GM19372 (cell line): ENCODE data around the gene PAM16.
"Not testable (repeated sequence)": the region's sequence is repeated elsewhere in the genome, so short reads cannot be mapped to it uniquely, and the experiment has no call there.

Experiments
- ATAC-seq: cut with Tn5 transposase; IDR thresholded peaks from one replicate; pipeline ENCODE4 v1.9.1; 2021; ENCODE audit warnings: mild to moderate bottlenecking, low read depth, moderate library complexity; ENCODE audit not compliant: unreplicated experiment

The PAM16 gene

DNA sequence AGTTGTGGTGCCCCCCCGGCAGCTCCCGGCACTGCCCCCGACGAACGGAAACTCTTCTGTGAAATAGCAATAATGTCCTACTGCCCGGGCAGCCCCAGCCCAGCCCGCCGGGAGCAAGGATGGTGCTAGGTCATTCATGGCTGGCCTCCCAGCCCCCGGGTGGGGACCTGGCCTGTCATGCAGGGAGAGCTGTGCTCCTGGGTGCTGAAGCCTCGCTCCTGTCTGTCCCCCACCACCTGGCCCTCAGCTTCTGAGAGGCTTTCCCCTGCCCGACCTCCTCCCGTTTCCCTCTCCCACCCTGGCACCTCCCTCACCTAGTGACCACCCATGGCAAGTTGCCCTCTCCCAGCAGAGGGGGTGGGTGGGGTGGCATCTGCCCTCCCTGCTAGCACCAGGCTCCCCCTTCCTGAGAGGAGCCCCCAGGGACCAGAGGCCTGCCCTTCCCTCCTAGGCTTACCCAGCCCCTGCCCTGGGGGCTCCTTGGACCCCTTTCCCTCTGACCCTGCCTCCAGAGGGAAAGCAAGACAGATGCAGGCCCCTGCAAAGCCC lies 13.5 kb downstream of the PAM16 start:
- no peak for ATAC-seq

DNA sequence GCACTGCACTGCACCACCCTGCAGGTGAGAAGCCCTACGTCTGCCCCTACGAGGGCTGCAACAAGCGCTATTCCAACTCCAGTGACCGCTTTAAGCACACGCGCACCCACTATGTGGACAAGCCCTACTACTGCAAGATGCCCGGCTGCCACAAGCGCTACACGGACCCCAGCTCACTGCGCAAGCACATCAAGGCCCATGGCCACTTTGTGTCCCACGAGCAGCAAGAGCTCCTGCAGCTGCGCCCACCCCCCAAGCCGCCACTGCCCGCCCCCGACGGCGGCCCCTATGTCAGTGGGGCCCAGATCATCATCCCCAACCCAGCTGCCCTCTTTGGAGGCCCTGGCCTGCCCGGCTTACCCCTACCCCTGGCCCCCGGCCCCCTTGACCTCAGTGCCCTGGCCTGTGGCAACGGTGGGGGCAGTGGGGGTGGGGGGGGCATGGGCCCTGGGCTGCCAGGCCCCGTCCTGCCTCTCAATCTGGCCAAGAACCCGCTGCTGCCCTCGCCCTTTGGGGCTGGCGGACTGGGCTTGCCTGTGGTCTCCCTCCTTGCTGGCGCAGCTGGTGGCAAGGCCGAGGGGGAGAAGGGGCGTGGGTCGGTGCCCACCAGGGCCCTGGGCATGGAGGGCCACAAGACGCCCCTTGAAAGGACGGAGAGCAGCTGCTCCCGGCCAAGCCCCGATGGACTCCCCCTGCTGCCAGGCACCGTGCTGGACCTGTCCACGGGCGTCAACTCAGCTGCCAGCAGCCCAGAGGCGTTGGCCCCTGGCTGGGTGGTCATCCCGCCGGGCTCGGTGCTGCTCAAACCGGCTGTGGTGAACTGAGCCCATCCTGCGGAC lies 14.2 kb downstream of the PAM16 start:
- ATAC-seq: no peak

DNA sequence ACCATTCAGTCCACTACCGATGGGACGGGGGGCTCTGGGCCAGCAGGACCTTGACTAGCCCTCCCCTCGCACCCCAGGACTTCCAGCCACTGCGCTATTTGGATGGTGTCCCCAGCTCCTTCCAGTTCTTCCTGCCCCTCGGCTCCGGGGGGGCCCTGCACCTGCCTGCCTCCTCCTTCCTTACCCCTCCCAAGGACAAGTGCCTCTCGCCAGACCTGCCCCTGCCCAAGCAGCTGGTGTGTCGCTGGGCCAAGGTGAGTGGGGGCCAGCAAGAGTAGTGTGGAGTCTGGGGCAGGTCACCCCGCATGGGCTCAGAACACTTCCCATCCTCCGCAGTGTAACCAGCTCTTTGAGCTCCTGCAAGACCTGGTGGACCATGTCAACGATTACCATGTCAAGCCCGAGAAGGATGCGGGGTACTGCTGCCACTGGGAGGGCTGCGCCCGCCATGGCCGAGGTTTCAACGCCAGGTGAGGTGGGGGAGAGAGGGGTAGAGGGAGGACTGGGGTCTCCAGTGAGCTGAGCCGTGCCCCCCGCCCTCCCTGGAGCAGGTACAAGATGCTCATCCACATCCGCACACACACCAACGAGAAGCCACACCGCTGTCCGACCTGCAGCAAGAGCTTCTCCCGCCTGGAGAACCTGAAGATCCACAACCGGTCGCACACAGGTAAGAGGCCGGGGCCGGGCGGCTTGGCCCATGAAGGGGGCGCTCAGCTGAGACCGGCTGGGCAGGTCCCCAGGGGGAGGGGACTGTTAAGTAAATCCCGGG lies 16.2 kb downstream of the PAM16 start:
- ATAC-seq: no peak

DNA sequence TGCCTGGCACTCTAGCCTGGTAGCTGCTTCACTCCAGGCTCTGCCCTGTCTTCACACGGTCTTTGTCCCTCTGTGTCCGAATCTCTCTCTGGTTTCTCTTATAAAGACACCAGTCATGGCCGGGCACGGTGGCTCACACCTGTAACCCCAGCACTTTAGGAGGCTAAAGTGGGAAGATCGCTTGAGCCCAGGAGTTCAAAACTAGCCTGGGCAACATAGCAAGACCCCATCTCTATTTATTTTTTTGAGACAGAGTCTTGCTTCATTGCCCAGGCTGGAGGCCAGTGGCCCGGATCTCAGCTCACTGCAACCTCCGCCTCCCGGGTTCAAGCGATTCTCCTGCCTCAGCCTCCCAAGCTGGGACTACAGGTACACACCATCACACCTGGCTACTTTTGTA lies 17.4 kb downstream of the PAM16 start:
- ATAC-seq: not testable (repeated sequence)

DNA sequence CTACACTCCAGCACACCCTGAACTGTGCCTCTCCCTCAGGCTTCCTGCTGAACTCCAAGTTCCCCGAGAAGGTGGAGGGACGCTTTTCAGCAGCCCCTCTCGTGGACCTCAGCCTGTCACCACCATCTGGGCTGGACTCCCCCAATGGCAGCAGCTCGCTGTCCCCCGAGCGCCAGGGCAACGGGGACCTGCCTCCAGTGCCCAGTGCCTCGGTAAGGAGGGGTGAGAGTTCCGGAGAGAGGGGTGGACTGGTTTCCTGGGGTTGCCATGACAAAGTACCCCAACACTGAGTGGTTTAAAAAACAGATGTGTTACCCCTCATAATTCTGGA lies 17.8 kb downstream of the PAM16 start:
- no peak for ATAC-seq

DNA sequence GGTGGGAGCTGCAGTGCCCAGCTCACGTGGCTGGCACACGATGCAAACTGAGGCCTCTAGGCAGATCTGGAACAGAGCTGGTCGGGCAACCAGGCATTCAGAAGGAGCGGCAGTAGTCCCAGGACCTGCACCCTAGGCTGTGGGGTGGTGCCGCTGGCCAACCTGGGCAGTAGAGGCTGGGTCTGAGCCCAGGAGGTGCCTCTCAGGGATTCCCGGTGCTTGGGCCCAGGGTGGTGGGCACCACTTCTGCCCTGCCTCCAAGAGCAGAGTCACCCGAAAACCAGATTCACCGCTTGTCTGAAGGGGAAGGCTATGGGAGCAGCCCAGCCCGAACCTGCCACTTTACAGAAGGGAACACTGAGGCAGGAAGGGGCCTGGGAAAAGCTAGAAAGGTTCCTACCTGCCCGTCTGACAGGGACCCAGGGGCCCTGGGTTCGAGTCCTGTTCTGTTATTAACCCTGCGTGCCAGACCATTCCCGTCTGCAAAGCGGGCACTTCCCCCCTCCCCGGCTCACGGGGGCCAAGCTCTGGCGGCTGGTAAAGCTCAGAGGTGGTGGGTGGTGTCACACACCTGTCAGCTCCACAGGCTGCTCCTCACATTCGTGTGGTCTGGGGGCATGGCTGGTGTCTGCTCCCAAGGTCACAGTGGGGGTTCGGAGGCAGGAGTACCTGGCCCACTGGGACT lies 18.4 kb downstream of the PAM16 start:
- no peak for ATAC-seq

DNA sequence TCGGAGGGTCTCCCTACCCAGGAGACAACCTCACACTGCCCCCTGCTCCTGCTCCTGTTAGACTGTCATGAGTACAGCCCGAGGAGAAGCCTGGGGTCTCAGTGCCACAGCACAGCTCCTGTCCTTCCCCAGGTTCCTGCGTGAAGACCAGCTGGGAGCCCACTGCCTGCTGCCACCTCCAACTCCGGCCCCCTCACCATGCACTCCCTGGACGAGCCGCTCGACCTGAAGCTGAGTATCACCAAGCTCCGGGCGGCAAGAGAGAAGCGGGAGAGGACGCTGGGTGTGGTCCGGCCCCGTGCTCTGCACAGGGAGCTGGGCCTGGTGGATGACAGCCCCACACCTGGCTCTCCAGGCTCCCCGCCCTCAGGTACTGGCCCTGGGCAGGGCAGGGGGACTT lies 19.0 kb downstream of the PAM16 start:
- ATAC-seq: no peak

DNA sequence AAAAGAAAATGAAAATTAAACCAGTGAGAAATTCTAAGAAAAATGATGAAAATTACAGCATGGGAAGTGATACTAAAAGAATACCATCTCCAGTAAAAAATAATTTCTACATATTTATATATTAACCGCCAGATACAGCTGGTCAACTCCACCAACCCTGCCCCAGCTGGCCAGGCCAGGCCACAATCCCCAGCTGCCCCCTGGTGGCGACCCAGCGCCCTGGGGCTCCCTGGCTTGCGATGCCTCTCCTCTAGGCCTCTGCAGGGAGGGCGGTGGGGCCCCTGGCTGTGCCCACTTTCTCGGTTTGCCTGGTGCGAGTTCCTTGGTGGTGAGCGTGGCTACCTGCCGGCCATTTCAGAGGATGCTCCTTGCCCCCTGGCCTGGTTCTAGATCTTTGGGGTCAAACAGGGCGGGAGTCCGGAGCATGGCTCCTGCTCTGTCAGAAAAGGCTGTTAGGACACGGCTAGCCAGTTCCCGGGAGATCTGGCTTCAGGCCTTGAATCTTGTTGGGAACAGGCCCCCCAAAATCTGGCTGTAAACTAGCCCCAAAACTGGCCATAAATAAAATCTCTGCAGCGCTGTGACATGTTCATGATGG lies 20.7 kb downstream of the PAM16 start:
- ATAC-seq: no peak

DNA sequence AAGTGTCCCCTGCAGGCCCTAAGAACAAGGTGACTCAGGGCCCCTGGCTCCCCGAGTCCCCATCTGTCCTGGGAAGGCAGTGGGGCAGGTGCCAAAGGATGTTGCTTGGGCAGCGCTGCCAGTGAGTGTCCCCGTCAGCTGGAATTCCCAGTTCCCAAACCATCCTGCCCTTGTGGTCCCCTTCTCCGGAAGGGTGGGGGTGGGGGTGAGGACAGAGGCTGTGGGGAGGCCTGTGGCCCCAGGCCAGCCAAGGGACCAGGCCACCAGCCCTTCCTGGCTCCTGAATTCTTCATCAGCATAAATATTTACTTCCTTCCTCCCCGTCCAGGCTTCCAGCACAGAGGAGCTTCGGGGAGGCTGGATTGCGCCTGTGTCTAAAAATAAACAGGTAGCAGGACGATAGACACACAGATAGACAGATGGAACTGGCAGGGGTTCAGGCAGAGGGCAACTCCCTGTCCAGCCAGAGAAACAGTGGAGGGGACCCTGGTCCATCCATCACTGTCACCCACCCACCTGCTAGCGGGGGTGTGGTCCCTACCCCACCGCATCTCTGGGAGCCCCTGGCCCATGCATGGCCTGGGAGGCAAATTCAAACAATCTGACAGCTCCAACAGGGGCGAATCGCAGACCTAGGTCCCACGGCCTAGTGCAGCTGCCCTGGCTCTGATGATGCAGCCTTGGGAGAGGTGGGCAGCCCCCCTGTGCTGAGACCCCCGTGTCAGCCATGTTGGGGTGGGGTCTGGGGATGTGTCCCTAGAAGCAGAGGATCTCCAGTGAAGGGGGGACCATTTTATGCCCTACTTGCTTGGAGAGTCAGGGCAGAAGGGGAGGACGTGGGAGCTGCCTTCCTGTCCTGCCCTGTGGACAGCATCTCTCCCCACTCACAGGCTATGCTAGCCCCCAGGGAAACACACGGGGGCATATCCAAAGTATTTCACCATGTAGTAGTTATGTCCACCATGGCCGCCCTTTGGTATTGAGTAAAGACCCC lies 22.0 kb downstream of the PAM16 start:
- ATAC-seq: no peak

DNA sequence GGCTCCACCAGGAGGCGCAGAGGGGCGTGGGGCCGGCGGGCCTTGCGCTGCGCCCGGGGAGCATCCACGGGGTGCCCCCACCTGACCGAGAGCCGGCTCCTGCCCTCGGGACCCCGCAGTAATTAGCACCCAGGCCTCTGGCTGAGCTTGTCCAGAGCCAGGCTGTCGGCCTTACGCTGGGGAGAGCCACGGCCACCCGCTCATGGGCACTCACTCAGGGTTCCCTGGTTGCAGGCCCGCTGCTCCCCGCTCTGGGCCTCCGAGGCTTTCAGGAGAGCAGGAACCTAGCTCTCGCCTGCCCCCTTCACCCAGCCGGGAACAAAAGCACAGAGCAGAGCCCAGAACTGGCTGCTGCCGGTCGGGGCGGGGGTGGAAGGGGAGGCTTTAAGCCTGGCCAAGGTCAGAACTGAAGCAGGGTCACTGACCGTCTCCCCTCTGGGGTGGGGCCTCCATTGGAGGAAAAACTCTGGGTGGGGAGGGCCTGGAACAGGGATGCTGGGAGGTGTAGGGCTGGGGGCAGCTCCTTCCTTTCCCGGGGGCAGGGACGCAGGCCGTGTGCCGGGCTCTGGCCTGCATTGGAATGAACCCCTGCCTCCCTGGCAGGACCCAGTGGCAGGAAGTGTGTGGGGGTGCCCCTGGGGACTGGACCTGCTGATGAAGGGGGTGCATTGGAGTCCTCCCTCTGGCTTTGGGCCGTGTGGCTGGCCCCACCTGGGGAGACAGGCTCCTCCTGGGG lies 22.9 kb downstream of the PAM16 start:
- ATAC-seq: no peak

DNA sequence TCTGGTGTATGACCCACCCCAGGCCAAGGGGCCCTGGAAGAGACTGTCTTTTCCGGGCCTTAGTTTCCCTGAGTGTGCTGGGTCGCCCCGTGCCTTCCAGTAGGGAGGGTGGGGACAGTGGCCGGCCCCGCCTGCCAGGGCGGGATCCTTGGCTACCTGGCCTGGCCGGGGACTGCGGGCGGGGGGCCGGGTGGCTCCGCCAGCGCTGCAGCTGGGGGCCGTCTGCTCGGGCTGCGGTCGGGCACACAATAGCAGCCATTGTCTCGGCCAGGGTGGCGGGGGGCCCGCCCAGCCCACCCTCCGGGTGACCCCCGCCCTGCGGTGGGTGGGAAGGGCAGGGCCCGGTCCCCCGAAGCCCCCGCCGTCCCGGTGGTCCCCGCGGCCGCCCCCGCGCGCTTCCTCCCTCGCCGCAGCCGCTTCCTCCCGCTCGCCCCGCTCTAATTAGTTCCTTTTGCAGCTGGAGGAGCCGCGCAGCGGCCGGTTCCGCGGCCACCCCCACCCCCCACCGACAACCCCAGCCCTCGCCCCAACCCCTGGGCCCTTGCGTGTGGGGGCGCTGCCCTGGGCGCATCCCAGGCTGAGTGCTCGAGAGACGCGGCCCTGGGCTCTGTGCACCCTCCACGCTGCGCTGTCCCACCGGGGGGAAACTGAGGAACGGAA lies 23.6 kb downstream of the PAM16 start:
- no peak for ATAC-seq

DNA sequence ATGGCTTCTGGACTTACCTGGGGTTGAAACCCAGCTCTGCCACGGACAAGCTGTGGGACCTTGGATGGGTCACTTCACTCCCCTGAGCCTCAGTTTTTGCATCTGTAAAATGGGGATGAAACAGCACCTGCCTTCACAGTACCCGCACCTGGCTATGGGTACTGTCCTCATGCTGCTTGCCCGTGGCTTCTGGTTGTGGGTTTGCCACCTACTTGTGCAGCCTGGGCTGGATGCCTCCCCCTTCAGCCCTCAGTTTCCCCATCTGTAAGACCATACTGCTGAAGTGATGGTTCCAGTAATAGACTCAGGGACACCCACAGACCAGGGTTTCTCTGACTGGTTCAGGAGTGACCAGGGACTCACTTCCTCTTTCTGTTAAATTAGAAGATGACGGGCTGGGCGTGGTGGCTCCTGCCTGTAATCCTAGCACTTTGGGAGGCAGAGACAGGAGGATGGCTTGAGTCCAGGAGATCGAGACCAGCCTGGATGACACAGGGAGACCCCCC lies 25.8 kb downstream of the PAM16 start:
- ATAC-seq: no peak

DNA sequence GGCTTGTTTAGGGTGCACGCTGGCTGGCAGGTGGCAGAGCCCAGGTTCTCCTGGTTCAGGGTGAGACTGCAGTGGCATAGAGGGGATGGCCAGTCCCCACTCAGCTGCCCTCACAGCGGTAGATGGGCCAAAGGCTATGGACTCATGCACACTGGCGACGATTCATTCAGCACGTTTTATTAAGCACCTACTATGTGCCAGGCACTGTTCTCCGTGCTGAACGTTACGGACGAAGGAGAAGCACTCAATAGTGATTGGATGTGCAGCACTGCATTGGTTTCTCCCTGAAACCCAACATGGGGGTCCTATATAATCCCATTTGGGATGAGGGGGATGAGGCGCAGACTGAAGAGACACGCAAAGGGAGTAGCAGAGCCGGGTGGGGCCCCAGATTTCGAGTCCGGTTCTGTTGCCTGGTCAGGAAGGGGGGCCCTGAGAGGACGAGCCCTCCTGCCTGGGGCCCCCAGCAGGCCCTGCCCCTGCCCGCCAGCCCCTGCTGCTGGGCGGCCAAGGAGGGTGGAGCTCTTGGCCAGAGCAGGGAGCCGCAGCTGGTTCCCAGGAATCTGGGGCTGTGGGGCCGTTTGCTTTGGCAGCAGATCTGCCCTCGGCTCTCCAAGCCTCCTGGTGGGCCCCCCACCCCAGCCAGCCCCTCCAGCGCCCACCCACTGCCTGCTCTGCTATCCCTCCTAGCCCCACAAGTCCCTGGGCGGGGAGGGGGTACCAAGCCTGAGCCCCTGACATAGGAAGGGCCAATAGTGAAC lies 26.4 kb downstream of the PAM16 start:
- ATAC-seq: no peak

DNA sequence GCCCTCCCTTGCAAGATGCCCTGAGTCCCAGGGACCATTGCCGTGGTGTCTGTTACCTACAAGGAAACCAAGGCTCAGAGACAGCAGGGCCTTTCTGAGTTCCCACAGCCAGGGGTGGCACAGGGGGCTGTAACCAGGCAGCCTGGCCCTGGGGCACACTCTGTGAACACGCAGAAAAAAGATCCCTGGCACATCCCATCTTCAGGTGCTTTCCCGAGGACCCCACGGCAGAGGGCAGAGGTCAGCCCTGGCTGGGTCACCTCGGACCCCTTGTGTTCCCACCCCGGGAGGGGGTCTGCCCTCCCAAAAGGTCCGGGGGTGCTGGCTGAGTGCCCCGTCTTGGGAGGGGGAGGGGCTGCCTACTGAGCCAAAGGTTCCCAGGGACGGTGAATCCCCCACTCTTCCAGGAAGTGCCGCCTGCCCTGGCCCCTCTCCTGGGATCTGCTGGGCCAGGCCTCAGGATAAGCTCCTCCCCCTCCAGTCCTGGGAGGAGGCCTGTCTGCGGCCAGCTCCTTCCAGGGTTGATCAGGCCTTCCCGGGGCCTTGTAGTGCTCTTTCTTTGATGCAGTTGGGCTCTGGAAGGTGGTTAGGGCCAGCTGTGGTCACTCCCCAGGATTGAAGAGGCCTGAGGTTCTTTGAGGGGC lies 27.2 kb downstream of the PAM16 start:
- no peak for ATAC-seq

DNA sequence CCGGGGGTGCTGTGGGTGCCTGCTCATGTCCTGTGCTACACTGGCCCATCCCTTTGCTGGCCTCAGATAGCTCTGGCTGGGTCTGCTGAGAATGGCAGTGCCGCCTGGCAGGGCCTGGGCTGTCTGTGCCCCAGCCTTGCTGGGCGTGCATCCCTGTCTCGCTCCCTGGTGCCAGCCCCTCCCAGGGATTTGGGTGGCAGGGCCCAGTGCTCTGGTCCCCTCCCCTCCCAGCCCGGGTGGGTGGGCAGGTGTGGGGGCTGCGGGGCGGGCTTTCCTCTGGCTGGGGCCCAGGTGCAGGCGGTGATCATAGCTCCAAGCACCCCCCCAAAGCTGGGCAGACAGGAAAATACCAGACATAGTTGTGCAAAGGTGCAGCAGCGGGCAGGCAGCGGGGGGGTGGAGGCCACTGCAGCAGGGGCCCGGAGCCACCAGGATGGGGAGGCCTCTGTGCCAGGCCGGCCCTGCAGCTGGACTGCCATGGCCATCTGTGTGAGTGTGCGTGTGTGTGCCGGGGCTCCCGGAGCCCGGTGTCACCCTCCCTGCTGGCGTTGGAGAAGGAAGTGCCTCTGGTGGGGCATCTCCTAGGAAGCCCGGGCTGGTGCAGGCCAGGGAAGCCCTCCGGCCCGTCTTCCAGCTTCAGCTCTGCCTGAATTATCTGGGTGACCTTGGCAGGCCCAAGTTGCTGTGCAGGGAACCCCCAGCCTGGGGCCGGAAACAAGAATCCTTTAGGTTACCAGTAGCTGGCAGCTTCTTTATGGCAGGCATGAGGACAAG lies 27.9 kb downstream of the PAM16 start:
- no peak for ATAC-seq
